ENCODE data around the gene EFNB3.

The EFNB3 gene

DNA sequence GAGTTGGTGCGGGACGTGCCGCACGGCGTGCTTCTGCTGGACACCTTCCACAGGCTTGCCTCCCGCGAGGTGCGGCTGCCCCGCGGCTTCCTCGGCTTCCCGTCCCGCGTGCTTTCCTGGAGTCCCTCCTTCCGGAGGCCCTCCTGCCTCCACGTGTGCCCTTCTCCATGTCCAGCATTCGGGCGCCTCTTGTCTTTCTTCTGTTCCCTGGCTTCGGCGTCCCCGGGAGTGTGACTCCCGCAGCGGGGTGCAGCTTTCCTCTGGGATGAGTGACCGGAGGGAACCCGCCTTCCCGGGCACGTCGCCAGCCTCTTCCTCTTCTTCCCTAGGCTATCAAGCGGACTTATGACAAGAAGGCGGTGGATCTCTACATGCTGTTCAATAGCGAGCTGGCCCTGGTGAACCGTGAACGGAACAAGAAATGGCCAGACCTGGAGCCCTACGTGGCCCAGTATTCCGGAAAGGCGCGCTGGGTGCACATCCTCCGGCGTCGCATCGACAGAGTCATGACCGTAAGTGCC, 35.5 kb downstream of the EFNB3 start:
- H3K27me3 ChIP-seq (ENCODE audit: insufficient read depth, poor library complexity, severe bottlenecking) = no peaks in the 10 kb centered on the region

DNA sequence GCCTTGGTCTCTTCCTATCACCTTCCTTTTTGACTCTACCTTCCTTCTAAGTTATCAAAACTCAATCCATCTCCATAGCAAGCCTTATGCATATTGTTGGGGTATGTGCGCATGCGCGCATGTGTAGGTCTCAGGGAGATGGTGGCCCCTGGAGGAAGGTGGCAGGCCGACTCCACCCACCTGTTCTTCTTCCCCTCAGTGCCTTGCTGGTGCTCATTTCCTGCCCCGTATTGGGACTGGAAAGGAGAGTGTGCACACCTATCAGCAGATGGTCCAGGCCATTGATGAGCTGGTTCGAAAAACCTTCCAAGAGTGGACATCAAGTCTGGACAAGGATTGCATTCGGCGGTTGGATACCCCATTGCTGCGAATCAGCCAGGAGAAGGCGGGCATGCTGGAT, 37.7 kb downstream of the EFNB3 start:
- Histone ChIP-seq H3K4me3 (replicated peaks; ENCODE audit: insufficient read depth, low read length) (no peak overlapping the region), H3K27me3 (ENCODE audit: insufficient read depth, poor library complexity, severe bottlenecking) (no peaks in the 10 kb centered on the region), H3K27ac (replicated peaks) (no peak overlapping the region)
- TF ChIP-seq, protein P1, sequence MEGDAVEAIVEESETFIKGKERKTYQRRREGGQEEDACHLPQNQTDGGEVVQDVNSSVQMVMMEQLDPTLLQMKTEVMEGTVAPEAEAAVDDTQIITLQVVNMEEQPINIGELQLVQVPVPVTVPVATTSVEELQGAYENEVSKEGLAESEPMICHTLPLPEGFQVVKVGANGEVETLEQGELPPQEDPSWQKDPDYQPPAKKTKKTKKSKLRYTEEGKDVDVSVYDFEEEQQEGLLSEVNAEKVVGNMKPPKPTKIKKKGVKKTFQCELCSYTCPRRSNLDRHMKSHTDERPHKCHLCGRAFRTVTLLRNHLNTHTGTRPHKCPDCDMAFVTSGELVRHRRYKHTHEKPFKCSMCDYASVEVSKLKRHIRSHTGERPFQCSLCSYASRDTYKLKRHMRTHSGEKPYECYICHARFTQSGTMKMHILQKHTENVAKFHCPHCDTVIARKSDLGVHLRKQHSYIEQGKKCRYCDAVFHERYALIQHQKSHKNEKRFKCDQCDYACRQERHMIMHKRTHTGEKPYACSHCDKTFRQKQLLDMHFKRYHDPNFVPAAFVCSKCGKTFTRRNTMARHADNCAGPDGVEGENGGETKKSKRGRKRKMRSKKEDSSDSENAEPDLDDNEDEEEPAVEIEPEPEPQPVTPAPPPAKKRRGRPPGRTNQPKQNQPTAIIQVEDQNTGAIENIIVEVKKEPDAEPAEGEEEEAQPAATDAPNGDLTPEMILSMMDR (IDR thresholded peaks at IDR 0.05; ENCODE audit: insufficient read depth, low read length) = no peak
- TF ChIP-seq SPI1 (IDR thresholded peaks at IDR 0.05; ENCODE audit: borderline replicate concordance, low read depth) = no peak
- no peak for TF ChIP-seq POLR2AphosphoS5 (IDR thresholded peaks at IDR 0.05; ENCODE audit: low read depth)
- no peak for TF ChIP-seq GABPA (IDR thresholded peaks at IDR 0.05; ENCODE audit: low read depth)
- DNase-seq (ENCODE audit: low read depth in 1 of 2, low spot score in 1 of 2) = no peak

More for the DNA sequence above, 35.5 kb downstream of the EFNB3 start:
- TF ChIP-seq GABPA (IDR thresholded peaks at IDR 0.05; ENCODE audit: low read depth) (no peak), SPI1 (IDR thresholded peaks at IDR 0.05; ENCODE audit: borderline replicate concordance, low read depth) (no peak), POLR2AphosphoS5 (IDR thresholded peaks at IDR 0.05; ENCODE audit: low read depth) (no peak)
- TF ChIP-seq, protein P1 (IDR thresholded peaks at IDR 0.05; ENCODE audit: insufficient read depth, low read length) = no peak
- TF ChIP-seq, protein P2, sequence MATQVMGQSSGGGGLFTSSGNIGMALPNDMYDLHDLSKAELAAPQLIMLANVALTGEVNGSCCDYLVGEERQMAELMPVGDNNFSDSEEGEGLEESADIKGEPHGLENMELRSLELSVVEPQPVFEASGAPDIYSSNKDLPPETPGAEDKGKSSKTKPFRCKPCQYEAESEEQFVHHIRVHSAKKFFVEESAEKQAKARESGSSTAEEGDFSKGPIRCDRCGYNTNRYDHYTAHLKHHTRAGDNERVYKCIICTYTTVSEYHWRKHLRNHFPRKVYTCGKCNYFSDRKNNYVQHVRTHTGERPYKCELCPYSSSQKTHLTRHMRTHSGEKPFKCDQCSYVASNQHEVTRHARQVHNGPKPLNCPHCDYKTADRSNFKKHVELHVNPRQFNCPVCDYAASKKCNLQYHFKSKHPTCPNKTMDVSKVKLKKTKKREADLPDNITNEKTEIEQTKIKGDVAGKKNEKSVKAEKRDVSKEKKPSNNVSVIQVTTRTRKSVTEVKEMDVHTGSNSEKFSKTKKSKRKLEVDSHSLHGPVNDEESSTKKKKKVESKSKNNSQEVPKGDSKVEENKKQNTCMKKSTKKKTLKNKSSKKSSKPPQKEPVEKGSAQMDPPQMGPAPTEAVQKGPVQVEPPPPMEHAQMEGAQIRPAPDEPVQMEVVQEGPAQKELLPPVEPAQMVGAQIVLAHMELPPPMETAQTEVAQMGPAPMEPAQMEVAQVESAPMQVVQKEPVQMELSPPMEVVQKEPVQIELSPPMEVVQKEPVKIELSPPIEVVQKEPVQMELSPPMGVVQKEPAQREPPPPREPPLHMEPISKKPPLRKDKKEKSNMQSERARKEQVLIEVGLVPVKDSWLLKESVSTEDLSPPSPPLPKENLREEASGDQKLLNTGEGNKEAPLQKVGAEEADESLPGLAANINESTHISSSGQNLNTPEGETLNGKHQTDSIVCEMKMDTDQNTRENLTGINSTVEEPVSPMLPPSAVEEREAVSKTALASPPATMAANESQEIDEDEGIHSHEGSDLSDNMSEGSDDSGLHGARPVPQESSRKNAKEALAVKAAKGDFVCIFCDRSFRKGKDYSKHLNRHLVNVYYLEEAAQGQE (IDR thresholded peaks at IDR 0.05; ENCODE audit: insufficient replicate concordance, low read depth) = no peak
- no peak overlapping the region for H3K27ac ChIP-seq (replicated peaks)
- no peak for DNase-seq (ENCODE audit: low read depth in 1 of 2, low spot score in 1 of 2)
- no peak overlapping the region for H3K4me3 ChIP-seq (replicated peaks; ENCODE audit: insufficient read depth, low read length)

DNA sequence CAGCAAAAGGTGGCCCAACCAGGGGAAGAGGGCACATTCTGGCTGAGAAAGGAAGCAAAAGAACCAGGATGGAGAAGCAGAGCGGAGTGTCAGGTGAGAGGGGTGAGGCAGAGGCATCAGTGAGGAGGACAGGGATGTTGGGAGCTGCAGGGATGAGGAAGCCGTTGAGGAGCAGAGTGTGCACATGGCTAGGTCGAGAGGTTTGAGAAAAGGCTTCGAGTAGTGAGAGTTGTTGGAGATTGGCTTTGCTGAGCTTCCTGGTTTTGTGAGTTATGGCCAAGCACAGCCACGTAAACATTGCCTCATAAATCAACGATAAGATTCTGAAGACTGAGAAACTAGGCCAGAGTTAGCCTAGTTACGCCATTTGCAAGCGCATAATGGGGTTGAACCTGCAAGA, 39.4 kb downstream of the EFNB3 start:
- Histone ChIP-seq H3K27me3 (ENCODE audit: insufficient read depth, poor library complexity, severe bottlenecking) (no peaks in the 10 kb centered on the region), H3K4me3 (replicated peaks; ENCODE audit: insufficient read depth, low read length) (no peak overlapping the region), H3K27ac (replicated peaks) (no peak overlapping the region)
- TF ChIP-seq, protein P2 (IDR thresholded peaks at IDR 0.05; ENCODE audit: insufficient replicate concordance, low read depth) = no peak
- no peak for TF ChIP-seq POLR2AphosphoS5 (IDR thresholded peaks at IDR 0.05; ENCODE audit: low read depth)
- TF ChIP-seq SPI1 (IDR thresholded peaks at IDR 0.05; ENCODE audit: borderline replicate concordance, low read depth) = no peak
- TF ChIP-seq GABPA (IDR thresholded peaks at IDR 0.05; ENCODE audit: low read depth) = no peak
- DNase-seq (ENCODE audit: low read depth in 1 of 2, low spot score in 1 of 2) = no peak

DNA sequence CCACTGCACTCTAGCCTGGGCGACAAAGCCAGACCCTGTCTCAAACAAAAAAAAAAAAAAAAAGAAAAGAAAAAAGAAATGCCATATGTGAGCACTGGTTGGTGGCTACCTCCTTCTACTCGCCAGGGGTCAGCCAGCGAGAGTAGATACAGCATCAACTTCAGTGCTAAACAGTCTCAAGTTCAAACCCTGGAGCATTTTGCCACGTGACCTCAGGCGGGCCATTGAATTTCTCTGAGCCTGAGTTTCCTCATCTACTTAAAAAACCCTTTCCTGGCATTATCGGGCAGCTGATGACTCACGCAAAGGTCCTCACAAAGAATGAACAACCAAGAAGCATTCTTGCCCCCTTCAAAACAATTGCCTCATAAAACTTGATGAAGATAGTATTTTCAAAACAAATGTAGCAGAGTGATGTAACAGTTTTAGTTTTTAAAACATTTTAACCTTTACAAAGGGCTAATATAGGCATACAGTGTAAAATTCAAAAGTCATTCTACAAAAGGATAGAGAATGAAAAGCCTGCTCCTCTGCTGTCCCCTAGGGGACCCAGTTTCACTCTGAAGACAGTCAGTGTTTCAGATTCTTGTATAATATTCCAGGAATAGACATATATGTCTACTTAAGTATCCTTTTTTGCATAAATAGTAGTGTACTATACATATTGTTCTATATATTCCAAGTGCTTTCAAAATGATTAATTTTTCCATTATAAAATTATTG, 40.9 kb downstream of the EFNB3 start:
- no peak overlapping the region for H3K4me3 ChIP-seq (replicated peaks; ENCODE audit: insufficient read depth, low read length)
- peak; percentile 7 to 30 for DNase-seq (ENCODE audit: low read depth in 1 of 2, low spot score in 1 of 2)
- no peak for TF ChIP-seq SPI1 (IDR thresholded peaks at IDR 0.05; ENCODE audit: borderline replicate concordance, low read depth)
- TF ChIP-seq, protein P1 (IDR thresholded peaks at IDR 0.05; ENCODE audit: insufficient read depth, low read length) = no peak
- no peak for TF ChIP-seq POLR2AphosphoS5 (IDR thresholded peaks at IDR 0.05; ENCODE audit: low read depth)
- TF ChIP-seq GABPA (IDR thresholded peaks at IDR 0.05; ENCODE audit: low read depth) = no peak
- TF ChIP-seq, protein P2 (IDR thresholded peaks at IDR 0.05; ENCODE audit: insufficient replicate concordance, low read depth) = no peak
- no peaks in the 10 kb centered on the region for H3K27me3 ChIP-seq (ENCODE audit: insufficient read depth, poor library complexity, severe bottlenecking)
- H3K27ac ChIP-seq (replicated peaks) = no peak overlapping the region
